GM18519 (cell line): ENCODE measurements around the gene GRIK3.
"Not testable (repeated sequence)": the region's sequence is repeated elsewhere in the genome, so short reads cannot be mapped to it uniquely, and the experiment has no call there.

Source experiments
- ATAC-seq: cut with Tn5 transposase; IDR thresholded peaks from one replicate; pipeline ENCODE4 v1.9.1; 2021; ENCODE audit warnings: mild to moderate bottlenecking, moderate library complexity; ENCODE audit not compliant: unreplicated experiment, low FRiP score

GRIK3 gene

DNA sequence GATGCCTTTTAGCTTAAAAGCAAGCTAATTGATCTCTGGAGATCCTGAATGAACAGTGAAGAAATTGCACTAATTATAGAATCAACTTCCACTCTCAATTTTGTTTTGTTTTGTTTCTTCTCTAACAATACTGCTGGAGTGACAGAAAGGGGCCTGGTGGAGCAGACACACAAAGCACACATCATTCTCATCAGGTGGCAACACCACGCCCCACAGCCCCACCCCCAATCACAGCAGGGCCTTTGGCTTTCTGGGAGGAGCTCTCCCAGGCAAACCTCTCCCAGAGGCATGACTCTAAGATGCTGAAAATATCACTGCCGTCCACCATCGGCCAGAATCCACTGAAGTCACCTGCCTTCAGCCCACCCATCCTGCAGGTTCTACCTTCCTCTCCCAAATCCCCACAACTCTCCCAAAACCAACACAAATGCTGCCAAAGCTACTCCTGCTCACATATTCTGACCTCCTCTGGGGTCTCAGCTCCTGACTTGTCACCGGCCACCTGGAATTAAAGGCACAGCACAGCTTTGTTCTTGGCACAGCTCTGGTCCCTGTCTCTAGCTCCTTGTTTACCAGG is 120.7 kb downstream of the GRIK3 start:
- ATAC-seq = no peak

- no peak for ATAC-seq
These were observed 121.3 kb downstream of the GRIK3 start for GRCh38 chr1:36913016-36913415.

DNA sequence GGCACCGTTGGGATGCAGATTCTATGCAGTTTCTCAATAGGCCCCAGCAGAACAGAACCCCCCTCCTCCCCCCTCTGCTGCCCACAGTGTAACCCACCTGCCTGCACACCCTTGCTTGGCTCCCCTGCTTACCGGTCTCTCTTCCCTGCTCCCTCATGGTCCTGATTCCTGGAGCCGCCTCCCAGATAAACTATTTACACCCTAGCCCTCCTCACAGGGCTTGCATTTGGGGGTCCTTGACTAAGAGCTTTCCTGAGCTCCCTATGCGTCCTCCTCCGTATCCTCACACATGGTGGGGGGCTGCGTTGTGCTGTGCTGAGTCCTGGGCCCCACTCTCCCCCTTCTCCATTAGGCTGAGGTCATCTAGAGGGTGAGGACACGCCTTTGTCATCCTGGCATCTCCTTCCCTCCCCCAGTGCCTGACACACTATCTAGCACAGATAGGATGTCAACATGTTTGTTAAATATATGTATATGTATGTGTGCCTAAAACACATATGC is 121.9 kb downstream of the GRIK3 start:
- ATAC-seq = no peak

DNA sequence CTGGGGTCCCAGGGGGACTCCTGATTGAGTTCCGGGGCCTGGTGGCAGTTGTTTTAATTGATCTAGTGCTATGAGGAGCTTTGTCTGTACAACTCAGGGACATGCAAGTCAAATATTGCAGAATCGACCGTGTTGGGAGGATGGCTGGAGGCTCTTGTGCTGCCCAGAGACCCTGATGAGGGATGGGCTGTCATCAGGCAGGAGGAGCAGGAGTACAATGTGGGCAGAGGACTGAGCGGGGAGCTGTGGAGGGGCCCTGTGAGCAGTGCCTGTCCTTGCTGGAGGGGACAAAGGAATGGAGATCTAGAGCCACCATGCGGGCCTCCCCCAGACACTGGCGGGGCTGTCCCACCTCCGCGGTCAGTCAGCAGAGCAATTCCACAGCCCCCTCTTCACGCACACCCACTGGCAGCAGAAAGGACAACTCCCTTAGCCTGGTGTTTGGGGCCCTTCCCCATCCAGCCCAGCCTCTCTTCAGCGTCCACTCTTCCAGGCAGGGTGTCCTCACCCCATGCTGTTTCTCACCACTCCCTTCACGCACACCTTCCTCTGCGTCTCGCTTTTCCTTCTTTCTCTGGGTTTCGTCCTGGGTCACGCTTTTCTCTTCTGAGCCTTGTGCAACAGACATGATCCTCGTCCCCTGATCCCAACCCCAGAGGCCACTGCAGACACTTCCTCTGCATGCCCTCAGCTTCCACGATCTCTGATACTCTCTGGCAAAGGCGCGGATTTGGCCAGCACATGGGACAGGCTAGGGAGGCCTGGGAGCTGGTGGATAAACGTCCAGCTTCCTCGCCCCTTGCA is 122.6 kb downstream of the GRIK3 start:
- ATAC-seq = no peak

DNA sequence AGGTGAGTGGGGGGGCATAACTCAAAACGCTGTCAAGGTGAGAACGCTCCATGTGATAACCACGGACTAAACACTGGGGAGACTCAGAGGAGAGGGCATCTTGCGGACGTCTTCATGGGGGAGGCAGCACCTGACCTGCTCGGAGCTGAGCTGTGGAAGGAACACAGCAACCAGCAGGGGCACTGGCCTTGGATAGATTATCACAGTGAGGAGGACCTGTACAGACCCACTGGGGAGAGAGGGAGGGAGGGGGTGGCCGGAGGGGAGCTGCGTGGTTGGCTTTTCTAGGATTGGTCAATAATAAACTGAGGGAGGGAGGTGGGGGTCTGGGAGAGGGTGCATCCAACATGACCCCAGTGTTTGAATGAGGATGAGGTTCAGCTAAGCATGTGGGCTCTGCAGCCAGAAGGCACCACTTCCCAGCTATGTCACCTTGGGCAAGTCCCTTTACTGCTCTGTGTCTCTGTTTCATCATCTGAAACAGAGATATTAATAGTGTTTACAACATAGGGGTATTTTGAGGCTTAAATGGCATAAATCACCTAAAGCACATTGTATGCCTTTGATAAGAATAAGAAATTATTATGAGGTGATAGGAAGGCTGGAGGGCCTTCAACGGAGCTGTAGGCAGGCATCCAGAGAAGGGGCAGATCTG is 123.3 kb downstream of the GRIK3 start:
- ATAC-seq = no peak

DNA sequence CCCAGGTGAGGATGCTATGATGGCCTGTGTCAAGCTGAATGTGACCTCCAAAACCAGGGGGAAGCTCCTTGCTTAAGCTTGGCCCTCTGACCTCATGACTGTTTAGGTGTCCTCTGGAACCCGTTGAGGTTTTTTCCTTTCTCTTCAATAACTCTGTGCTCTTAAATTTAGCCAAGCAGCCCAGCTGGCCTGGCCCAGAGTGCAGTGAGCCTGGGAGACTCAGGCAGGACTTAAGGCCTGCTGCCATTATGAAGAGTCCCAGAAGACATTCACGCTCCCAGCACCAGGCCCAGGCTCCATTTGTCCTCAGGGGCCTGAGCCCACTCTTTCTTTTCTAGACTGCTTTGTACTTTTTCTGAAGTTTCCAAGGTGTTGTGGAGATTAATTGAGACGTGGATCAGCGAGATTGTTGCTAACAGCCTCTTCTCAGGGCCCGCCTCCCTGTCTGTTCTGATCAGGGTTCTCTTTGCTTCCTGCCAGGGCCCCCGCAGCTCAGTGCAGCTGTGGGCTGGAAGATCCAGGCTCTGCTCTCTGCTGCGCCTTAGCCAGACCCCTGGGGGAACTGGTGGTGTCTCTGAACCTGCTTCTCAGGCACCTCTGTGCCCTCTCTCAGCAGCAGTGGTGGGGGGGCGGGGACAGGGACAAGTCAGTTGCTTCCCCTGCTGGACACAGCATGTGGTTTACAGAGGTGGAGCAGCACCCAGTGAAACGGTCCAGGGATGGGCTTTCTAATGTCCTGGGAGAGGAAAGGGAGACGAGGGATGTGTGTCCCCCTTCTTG is 124.2 kb downstream of the GRIK3 start:
- ATAC-seq = no peak

- ATAC-seq = not testable (repeated sequence)
These were observed 125.0 kb downstream of the GRIK3 start for GRCh38 chr1:36909359-36909758.

- ATAC-seq = no peak
These were observed 126.2 kb downstream of the GRIK3 start for GRCh38 chr1:36908096-36908495.

GRCh38 chr1:36906555-36906954 is 127.8 kb downstream of the GRIK3 start:
- ATAC-seq = no peak

GRCh38 chr1:36905941-36906340 is 128.4 kb downstream of the GRIK3 start:
- no peak for ATAC-seq

GRCh38 chr1:36900128-36900527 is 134.2 kb downstream of the GRIK3 start:
- ATAC-seq = no peak

- ATAC-seq = not testable (repeated sequence)
These were observed 136.5 kb downstream of the GRIK3 start for GRCh38 chr1:36897813-36898212.

DNA sequence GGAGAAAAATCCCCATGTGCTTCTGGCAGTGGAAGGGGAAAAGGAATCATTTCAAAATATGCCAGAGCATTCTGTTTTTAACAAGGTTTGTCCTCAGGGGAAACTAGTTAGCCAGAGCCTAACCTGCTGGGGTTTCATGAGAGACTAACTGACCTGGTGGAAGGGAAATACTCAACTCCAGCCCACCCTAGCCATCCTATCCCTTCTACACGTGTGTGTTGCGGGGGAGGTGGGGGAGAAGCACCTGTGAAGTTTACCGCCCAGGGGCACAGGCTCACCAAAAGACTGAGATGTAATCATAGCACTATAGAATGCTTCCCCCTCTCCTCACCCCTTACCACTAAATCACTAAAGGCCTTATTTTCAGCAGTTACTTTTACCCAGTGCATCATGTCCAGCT is 139.5 kb downstream of the GRIK3 start:
- ATAC-seq = no peak

DNA sequence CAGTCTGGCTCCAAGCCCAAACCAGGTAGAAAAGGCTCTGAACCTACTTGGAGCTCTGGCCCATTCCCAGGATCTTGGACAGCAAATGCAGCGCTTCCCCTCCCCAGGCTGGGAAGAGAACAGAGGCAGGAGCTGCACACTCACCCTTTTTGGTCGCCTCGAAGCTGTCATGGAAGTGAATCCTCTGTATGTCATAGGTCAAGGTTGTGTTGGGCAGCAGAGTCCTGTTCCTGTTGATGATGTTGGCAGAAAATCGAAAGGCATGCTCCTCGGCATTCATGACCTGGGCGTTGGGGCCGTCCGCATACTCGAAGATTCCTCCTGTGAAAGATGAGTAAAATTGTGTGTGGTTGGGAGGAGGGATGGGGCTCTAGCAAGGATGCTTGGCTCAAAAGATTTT is 143.5 kb downstream of the GRIK3 start:
- ATAC-seq = no peak

DNA sequence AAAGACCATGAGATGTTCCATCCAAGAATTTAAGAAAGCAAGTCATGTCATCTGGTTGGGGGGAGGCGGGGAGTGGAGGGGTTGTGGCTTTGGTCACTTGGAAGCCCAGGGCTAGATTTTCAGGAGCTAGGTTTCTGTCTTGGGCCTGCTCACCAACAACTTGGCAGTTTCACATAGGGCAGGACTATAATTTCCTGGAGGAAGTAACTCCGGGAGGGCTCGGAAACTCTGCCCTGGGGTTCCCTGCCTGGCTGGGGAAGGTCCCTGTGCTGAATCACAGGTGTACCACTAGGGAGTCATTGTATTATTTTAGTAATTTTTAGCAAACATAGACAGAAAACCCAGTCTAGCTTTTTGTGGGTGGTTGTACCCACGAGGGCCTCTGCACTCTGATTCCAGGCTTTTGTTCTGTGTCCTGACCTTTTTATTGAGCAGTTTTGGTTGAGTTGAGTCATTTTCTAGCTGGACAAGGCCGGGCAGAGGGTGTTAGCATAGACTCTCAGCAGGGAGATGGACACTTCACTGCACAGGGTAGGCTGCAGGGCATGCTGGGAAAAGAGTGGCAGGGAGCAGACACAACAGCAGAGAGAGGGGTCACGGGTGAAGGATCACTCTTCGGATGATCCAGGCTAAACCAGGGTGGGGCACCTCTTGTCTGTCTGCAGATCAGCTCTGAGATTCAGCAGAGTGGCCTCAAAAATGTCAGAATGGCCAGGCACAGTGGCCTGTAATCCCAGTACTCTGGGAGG is 144.7 kb downstream of the GRIK3 start:
- ATAC-seq = no peak

DNA sequence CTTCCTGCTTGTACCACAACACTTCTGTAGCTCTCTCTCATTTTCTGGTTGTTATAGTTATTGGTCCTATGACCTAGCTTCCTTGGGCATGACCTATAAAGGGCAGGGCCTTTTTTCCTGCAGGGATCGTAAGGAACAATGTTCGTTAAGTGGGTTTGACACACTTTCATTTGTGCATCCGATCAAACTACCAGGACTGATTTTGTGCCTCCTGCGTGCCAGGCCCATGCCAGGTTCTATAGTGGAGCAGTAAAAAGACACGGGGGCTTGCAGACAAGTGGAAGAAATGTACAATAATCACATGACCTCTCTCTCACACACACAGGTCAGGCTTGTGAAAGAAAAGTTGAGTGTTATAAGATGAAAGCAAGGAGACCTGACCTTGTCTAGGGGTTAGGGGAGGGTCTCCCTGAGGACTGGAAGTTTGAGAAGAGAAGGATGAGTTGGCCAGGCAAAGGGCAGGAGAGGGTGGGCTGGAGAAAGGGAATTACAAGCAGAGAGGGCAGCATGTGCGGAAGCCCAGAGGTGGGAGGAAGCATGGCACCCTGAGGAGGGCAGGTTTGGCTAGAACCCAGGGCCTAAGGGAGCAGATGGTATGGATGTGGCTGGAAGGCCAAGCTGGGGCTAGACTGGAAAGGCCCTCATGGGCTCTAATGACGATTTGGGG is 145.4 kb downstream of the GRIK3 start:
- ATAC-seq = no peak

DNA sequence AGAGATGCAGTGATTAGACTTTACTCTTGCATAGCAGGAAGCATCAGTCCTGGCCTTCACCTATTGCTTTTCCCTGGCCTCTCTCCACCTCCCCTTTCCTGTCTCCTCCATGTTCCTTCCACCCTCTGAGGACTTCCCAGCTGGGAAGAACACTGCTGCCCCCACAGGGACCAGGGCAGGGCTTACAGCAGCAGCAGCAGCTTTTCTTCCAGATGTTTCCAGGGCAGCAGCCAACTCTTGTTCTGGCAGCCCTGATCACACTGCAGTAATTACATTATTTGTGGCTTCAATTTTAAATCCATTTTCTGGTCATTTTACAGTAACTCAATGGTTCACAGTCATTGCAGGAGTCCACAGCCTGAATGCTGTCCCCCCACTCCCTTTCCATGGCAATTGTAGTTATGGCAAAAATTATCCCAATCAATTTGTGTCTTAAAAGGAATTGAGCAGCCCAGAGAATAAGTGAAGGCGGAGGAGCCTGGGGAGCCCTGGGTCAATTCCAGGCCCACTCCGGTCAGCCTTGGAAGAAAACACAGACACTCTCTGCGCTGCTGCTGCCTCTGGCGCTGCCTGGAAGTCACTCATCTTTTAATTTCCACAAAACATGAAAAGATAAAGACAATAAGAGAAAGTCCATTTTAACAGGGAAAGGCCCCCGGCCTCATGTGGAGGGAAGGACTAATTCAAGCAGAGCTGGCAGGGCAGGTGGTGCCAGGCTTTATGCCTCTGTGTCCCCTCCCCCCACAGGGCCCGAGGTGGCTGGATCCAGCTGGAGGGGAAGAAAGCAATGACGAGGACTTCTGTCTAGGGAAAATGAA is 148.6 kb downstream of the GRIK3 start:
- ATAC-seq = no peak

DNA sequence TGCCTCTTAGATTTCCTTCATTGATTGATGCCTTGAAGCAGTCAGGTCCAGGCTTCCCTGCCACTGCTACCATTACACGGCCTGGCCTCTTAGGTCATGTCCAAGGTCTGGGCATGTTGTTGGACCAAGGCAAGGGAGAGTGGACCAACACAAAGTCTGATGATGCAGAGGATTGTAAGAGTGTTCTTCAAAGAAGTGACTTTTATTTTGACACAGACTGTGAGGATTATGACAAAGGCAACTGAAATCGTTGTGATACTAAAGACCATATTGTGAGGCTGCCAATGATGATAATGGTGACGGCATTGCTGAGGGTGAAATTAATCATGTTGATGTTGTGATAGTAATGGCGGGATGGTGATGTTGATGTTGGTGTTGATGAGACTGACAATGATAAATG is 149.5 kb downstream of the GRIK3 start:
- ATAC-seq = no peak
